Neuron (in vitro differentiated cells): Measurements from ENCODE around the gene CCL4.

ENCODE experiments used
- H2AFZ ChIP-seq: one replicate; pipeline ENCODE4 v1.6.1; 2013; ENCODE audit warnings: low read depth, mild to moderate bottlenecking, inconsistent platforms, low read length, moderate library complexity
- H3K27me3 ChIP-seq: one replicate; pipeline ENCODE4 v1.6.1; 2013; ENCODE audit warnings: low read length; ENCODE audit not compliant: insufficient read depth
- H3K36me3 ChIP-seq: one replicate; pipeline ENCODE4 v1.6.1; 2013; ENCODE audit warnings: low read length; ENCODE audit not compliant: insufficient read depth
- H3K4me1 ChIP-seq: one replicate; pipeline ENCODE4 v1.6.1; 2013; ENCODE audit warnings: low read length; ENCODE audit not compliant: insufficient read depth
- H3K4me3 ChIP-seq: 2 replicates; pipeline ENCODE4 v1.5.1; 2013; ENCODE audit warnings: mild to moderate bottlenecking, low read length, moderate library complexity
- H3K9me3 ChIP-seq: one replicate; pipeline ENCODE4 v1.6.1; 2013; ENCODE audit warnings: low read length

The CCL4 gene

DNA sequence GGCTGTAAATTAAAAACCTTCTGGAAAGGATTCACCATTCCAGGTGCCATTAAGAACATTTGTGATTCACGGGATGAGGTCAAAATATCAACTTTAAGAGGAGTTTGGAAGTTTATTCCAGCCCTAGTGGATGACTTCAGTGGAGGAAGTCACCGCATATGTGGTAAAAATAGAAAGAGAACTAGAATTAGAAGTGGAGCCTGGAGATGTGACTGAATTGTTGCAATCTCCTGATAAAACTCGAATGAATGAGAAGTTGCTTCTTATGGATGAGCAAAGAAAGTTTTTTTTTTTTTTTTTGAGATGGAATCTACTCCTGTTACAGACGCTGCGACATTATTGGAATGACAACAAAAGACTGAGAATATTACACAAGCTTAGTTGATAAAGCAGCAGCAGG is 26.7 kb downstream of the CCL4 start:
- Histone ChIP-seq H3K27me3 (no peaks in the 10 kb centered on the region), H3K9me3 (peaks cover 9% of the 10 kb centered on the region), H3K4me3 (no peak overlapping the region), H2AFZ (no peak overlapping the region), H3K4me1 (no peaks in the 10 kb centered on the region), H3K36me3 (no peaks in the 10 kb centered on the region)

DNA sequence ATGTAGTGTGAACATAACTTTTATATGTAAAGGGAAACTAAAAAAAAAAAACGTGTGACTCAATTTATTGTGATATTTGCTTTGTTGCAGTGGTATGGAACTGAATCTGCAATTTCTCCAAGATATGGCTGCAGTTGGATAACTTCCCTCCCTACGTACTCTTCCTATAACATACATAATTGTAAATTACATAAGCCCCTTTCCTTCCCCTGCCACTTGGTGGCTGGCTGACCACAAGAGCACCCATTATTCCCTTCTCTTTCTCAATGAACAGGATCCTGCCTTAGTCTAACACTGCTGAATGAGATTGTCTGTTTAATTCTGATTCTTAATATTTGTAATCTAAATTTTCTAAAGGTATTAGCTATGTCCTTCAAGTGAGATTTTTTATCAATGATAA is 27.8 kb downstream of the CCL4 start:
- Histone ChIP-seq H2AFZ (no peak overlapping the region), H3K27me3 (no peaks in the 10 kb centered on the region), H3K36me3 (no peaks in the 10 kb centered on the region), H3K4me3 (no peak overlapping the region), H3K4me1 (no peaks in the 10 kb centered on the region), H3K9me3 (peaks cover 2% of the 10 kb centered on the region)

DNA sequence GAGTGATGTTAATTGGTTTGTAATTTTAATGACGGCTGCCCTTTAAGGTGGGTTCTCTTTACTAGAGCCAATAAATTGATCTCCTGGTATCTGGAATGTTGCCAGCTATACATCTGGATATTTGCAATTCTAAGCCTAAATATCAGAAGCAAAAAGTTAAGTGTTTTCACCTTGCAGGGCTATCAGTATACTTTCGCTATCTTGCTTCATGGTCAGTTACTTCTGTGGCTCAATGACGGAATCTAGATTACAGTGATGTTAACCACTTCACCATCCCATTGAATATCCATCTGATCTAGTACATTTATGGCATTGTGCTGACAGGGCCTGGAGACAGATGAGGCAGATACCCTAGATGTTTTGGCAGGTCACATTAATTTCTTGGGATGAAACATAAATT is 28.3 kb downstream of the CCL4 start:
- Histone ChIP-seq H3K9me3 (peaks cover 2% of the 10 kb centered on the region), H3K4me3 (no peak overlapping the region), H3K27me3 (no peaks in the 10 kb centered on the region), H3K4me1 (no peaks in the 10 kb centered on the region), H3K36me3 (no peaks in the 10 kb centered on the region), H2AFZ (no peak overlapping the region)

DNA sequence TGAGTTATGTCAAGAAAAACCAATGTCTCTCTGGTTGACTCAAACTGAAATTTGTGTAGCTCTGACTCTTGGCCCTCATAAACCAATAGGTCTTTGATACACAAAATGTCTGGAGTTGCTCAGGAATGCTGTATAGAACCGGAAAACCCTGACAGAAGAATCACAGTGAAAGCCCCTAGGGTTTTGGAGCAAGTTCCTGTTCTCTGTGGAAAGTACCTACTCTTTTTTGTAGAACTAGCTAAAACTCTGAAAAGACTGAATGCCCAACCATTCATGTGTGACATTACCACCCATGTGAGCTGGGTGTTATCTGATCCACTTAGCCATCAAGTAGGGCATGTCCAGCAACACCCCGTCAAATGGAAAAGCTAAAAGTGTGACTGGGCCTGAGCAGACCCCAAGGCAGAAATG is 28.8 kb downstream of the CCL4 start:
- Histone ChIP-seq H3K36me3 (no peaks in the 10 kb centered on the region), H3K9me3 (peaks cover 2% of the 10 kb centered on the region), H3K27me3 (no peaks in the 10 kb centered on the region), H3K4me1 (no peaks in the 10 kb centered on the region), H3K4me3 (no peak overlapping the region), H2AFZ (no peak overlapping the region)

DNA sequence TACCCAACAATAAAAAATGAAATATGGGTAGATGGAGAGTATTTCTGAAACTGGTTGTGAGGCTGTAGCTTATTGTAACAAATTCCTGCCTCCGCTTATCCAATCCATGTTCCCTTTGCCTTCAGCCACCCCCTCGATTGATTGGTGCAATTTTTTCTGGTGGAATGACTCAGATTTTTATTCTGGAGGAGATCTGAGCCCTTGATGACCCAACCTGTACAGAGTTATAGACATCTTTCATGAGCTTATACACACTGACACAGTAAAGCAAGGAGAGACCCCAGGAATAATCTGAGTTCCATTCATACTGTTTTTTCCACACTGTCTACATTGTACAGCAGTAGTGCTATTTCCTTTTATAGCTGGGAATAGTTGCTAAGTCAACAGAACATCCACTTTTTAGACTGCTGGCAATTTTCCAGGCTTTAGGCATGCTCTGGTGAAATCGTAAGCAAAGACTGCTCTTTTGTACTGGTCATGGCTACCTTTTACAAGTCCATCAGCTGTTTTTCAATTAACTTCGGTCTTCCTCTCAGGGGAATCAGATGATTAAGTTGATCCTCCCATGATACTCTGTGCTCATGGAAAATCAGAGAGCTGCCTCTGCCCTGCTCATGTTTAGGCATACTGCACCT is 30.1 kb downstream of the CCL4 start:
- H3K4me3 ChIP-seq = no peak overlapping the region

DNA sequence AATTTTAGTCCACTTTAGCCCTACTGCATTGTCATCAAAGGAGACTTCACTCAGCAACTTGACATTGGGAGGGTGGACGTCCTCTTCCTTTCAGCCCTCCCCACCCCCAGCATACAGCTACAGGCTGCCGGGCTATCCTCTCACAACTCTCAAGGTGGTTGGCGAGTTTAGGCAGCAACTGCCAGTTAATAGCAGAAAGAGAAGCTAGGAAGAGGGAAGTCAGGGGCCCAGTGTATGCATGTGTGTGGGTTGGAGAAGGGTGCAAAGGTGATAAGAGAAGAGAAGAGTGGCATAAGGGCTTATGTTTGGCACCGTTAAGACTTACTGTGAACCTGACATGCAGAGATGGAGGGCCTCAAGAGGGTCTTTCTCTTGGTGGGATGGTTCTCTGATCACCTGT is 31.8 kb downstream of the CCL4 start:
- Histone ChIP-seq H3K27me3 (no peaks in the 10 kb centered on the region), H3K4me1 (no peaks in the 10 kb centered on the region), H2AFZ (no peak overlapping the region), H3K9me3 (no peaks in the 10 kb centered on the region), H3K36me3 (no peaks in the 10 kb centered on the region), H3K4me3 (no peak overlapping the region)

More for the DNA sequence above, 30.1 kb downstream of the CCL4 start:
- Histone ChIP-seq H2AFZ (no peak overlapping the region), H3K4me1 (no peaks in the 10 kb centered on the region), H3K27me3 (no peaks in the 10 kb centered on the region), H3K9me3 (no peaks in the 10 kb centered on the region), H3K36me3 (no peaks in the 10 kb centered on the region)

DNA sequence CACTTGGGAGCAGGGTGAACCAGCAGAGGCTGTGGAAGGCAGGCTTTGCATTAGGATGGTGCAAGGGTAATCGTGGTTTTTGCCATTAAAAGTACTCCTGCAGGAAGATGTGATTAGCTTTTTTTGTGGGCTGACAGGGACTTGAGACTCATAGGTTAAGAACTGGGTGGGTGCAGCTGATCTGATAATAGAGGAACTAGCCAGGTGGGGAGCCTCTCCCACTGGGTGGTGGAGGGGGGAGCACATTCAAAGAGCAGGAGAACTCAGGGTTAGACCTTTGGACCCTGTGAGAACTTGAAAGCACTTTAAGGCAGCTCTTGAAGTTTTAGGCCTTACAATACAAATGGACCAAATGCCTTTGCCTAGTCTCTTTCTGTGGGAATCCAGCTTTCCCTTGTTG is 32.4 kb downstream of the CCL4 start:
- Histone ChIP-seq H2AFZ (no peak overlapping the region), H3K4me3 (no peak overlapping the region)

DNA sequence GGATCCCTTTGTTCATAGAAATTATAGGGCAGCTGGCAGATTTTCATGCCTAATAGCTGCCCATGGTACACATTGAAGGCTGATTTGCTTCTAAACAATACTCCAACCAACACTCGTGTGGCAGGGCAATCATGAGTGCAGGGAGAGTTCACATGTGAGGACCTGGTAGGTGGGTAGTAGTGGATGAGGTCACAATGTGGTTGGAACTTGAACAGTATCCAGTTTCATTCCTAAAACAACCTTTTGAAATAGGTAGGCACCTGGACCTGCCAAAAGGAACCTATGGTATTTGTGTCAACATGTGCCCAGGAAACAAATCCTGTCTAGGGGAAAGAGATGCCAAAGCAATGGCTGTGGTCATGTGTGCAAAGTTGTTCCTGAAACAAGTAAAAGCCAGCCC is 32.8 kb downstream of the CCL4 start:
- Histone ChIP-seq H3K4me3 (no peak overlapping the region), H3K36me3 (no peaks in the 10 kb centered on the region), H3K9me3 (no peaks in the 10 kb centered on the region), H2AFZ (no peak overlapping the region), H3K4me1 (no peaks in the 10 kb centered on the region), H3K27me3 (peaks cover 3% of the 10 kb centered on the region)

More for the DNA sequence above, 32.4 kb downstream of the CCL4 start:
- Histone ChIP-seq H3K36me3 (no peaks in the 10 kb centered on the region), H3K27me3 (no peaks in the 10 kb centered on the region), H3K4me1 (no peaks in the 10 kb centered on the region), H3K9me3 (no peaks in the 10 kb centered on the region)

DNA sequence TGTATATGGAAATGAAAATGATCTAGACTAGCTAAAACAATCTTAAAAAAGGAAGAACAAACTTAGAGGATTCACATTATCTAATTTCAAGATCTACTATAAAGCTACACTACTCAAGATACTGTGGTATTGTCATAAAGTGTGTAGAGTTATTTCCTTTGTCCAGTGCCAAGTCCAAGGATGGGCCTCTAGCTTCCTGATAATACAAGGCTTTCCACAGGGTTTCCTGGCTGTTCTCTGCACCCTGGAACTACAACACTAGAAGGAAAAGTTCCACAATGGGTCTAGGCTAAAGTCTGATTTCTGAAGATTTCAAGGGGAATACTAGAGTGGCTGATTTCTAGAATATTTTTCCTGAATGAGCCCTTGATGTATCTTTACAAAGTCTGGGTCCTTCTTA is 38.6 kb downstream of the CCL4 start:
- Histone ChIP-seq H3K9me3 (no peaks in the 10 kb centered on the region), H2AFZ (no peak overlapping the region), H3K36me3 (no peaks in the 10 kb centered on the region), H3K27me3 (peaks cover 11% of the 10 kb centered on the region), H3K4me3 (no peak overlapping the region), H3K4me1 (no peaks in the 10 kb centered on the region)

DNA sequence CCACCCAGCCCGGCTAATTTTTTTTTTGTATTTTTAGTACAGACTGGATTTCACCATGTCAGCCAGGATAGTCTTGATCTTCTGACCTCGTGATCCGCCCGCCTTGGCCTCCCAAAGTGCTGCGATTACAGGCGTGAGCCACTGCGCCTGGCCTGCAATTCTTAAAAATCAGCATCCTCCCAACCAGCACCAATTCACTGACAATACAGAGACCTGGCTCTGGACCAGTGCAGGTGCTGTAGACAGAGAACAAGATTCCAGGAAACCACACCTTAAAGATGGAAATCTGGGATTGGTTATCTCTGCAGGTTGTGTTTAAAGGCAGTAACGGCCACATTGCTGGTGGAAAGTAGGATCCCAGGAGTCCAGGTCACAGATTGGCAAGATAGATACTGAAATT is 39.2 kb downstream of the CCL4 start:
- Histone ChIP-seq H3K4me3 (no peak overlapping the region), H3K27me3 (peaks cover 11% of the 10 kb centered on the region), H3K9me3 (no peaks in the 10 kb centered on the region), H2AFZ (no peak overlapping the region), H3K4me1 (no peaks in the 10 kb centered on the region), H3K36me3 (no peaks in the 10 kb centered on the region)

DNA sequence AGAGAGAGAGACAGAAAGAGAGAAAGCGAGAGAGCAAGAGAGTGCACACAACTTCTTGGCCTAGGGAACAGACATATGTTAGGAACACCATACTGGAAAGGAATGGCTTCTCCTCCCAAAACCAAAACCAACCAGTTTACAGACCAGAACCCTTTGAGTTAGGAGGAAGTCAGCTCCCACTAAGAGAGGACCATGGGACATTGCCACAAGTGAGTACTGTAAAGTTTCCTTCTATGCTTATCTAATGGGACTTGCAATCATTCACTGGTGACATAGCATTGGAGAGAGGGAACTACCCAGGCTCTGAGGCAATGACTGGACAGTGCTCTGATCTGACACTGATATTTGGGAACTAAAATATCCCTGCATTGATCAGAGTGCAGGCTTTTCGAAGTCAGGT is 40.4 kb downstream of the CCL4 start:
- H3K27me3 ChIP-seq = peaks cover 11% of the 10 kb centered on the region
- H2AFZ ChIP-seq = no peak overlapping the region
- no peak overlapping the region for H3K4me3 ChIP-seq
- no peaks in the 10 kb centered on the region for H3K9me3 ChIP-seq
- H3K4me1 ChIP-seq = no peaks in the 10 kb centered on the region
- H3K36me3 ChIP-seq = no peaks in the 10 kb centered on the region

DNA sequence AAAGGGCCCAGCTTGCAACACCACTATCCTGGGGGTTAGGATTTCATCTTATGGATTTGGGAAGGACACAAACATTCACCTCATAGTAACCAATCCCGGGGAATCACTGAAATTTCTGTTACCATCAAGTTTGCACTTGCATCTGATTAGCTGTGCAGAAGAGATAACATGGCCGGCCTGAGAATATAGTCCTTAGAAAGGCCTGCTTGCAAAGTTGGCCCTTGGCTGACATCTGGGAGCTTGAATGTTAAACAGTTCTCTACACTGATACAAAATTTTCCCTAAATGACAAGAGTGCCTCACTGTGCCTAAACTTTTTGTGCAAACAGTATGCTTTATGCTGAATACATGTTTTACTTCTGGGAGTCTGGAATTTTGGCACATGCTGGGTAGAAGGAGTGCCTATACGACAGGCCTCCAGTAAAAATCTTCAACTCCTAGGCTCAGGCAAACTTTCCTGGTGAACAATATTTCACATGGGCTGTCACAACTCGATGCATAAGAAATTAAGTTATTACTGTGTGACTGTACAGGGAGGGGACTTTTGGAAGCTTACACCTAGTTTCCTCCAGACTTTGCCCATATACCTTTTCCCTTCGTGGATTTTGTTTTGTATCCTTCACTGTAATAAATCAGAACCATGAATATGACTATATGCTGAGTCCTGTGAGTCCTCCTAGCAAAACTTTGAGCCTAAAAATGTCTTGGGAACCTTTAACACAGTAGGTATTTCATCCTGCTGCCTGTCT is 41.5 kb downstream of the CCL4 start:
- Histone ChIP-seq H3K9me3 (no peaks in the 10 kb centered on the region), H3K4me1 (no peaks in the 10 kb centered on the region), H3K4me3 (no peak overlapping the region), H3K27me3 (peaks cover 16% of the 10 kb centered on the region), H2AFZ (no peak overlapping the region), H3K36me3 (no peaks in the 10 kb centered on the region)

DNA sequence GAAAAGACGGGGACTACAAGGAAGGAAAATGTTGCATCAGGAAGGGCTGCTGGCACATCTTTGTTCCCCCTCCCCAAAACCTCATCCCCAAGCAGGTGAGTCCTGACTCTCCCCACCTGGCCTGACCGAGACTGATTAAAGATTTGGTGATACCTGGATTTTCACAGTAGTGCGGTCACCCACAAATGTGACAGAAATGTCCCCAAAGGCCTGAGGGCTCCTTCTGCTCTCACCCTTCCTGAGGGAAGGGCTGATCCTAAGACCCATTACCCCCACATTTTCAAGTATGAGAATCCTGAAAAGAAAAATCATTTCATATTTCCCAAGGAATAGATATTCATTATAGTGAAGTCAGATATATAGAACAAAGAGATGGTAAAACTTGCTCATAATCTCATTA is 44.0 kb downstream of the CCL4 start:
- no peak overlapping the region for H3K4me3 ChIP-seq
- no peaks in the 10 kb centered on the region for H3K36me3 ChIP-seq
- no peaks in the 10 kb centered on the region for H3K4me1 ChIP-seq
- peaks cover 14% of the 10 kb centered on the region for H3K27me3 ChIP-seq
- H3K9me3 ChIP-seq = no peaks in the 10 kb centered on the region
- no peak overlapping the region for H2AFZ ChIP-seq
